Measurements from ENCODE around the gene CLCN2. TPM values are rescaled to one million over a fixed set of nuclear protein-coding genes. Genes with fewer than 3 reads are reported as not detected.

The CLCN2 gene
- total and polyA plus RNA-seq, 2 of the 8 experiments (the other 6 are each of a cell fraction or from before 2014, with no cell fraction given), result 13.7 to 16.1 TPM

DNA sequence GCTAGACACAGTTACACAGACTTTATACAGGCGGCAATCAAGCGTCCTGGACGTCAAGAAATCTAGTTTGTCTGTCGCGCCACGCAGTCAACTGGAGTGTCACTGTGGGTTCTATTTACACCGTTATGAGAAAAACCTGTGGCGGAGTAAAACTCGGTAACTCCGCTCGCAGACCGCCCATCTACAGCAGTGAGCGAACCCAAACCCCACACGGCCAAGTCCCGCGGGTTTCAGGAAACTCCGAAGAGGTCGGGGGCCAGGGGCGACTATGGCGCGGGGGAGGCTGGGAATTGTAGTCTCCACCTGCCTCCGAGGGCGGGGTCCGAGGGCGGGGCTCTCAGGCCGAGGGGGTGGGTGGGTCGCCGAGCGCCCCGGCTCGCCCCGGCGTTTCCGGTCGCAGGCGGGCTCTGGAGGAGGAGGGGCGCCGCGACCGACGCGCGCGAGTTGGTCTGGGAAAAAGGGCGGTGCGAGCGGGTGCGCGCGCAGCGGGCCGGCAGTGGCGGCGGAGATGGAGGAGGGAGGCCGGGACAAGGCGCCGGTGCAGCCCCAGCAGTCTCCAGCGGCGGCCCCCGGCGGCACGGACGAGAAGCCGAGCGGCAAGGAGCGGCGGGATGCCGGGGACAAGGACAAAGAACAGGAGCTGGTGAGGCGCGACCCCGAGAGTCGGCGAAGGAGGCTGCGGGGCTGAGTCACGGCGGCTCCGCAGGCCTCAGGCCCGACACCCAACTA, 62.5 kb downstream of the CLCN2 start, which contains the start of gene PSMD2 (continued):
- TF ChIP-seq POU5F1 (IDR thresholded peaks at IDR 0.05; ENCODE audit: low read depth, low read length), result no peak
- peak; percentile 92 for TF ChIP-seq CHD2 (IDR thresholded peaks at IDR 0.05; ENCODE audit: low read length)
- no peak for TF ChIP-seq CBX8 (IDR thresholded peaks at IDR 0.05; ENCODE audit: borderline replicate concordance, low read depth, low read length)
- no peak for TF ChIP-seq KDM1A (IDR thresholded peaks at IDR 0.05; ENCODE audit: borderline replicate concordance, low read length)
- TF ChIP-seq SIN3A (conservative IDR thresholded peaks at IDR 0.05 in 1 of 2, IDR thresholded peaks at IDR 0.05 in 1 of 2; ENCODE audit: low read depth in 1 of 2, low read length in 2 of 2), result no peak
- TF ChIP-seq SIRT6 (IDR thresholded peaks at IDR 0.05; ENCODE audit: low read length), result no peak
- no peak for TF ChIP-seq KDM5A (IDR thresholded peaks at IDR 0.05; ENCODE audit: low read length)
- TF ChIP-seq JUND (IDR thresholded peaks at IDR 0.05; ENCODE audit: low read length), result no peak
- TF ChIP-seq, protein P1, sequence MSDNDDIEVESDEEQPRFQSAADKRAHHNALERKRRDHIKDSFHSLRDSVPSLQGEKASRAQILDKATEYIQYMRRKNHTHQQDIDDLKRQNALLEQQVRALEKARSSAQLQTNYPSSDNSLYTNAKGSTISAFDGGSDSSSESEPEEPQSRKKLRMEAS (IDR thresholded peaks at IDR 0.05), result no peak
- no peak for TF ChIP-seq RXRA (IDR thresholded peaks at IDR 0.05; ENCODE audit: insufficient read depth, low read depth, low read length)
- no peak for TF ChIP-seq CEBPB (IDR thresholded peaks at IDR 0.05; ENCODE audit: low read depth, low read length)
- no peak for TF ChIP-seq GABPA (IDR thresholded peaks at IDR 0.05; ENCODE audit: borderline replicate concordance, insufficient read depth, low read length)
- TF ChIP-seq BCL11A (IDR thresholded peaks at IDR 0.05; ENCODE audit: low read depth in 2 of 2, low read length in 2 of 2), result no peak
- TF ChIP-seq, protein P2, sequence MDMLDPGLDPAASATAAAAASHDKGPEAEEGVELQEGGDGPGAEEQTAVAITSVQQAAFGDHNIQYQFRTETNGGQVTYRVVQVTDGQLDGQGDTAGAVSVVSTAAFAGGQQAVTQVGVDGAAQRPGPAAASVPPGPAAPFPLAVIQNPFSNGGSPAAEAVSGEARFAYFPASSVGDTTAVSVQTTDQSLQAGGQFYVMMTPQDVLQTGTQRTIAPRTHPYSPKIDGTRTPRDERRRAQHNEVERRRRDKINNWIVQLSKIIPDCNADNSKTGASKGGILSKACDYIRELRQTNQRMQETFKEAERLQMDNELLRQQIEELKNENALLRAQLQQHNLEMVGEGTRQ (IDR thresholded peaks at IDR 0.05; ENCODE audit: low read length), result no peak
- no peak for TF ChIP-seq FOSL1 (IDR thresholded peaks at IDR 0.05; ENCODE audit: insufficient read depth, low read depth, low read length)
- TF ChIP-seq EGR1 (IDR thresholded peaks at IDR 0.05; ENCODE audit: borderline replicate concordance, low read depth, low read length), result peak; percentile 20; the same call in 1 of the 2 replicates
- no peak for TF ChIP-seq SRF (IDR thresholded peaks at IDR 0.05; ENCODE audit: low read depth, low read length)
